HG03280 (cell line): ENCODE measurements around the gene DNAJC3.
"Not testable (repeated sequence)": the region's sequence is repeated elsewhere in the genome, so short reads cannot be mapped to it uniquely, and the experiment has no call there.

Experiments
- ATAC-seq: cut with Tn5 transposase; IDR thresholded peaks from one replicate; pipeline ENCODE4 v1.9.1; 2021; ENCODE audit warnings: mild to moderate bottlenecking, moderate library complexity; ENCODE audit not compliant: unreplicated experiment

The DNAJC3 gene

GRCh38 chr13:95713651-95714050 lies 36.7 kb downstream of the DNAJC3 start:
- ATAC-seq, result no peak

- no peak for ATAC-seq
Measured at GRCh38 chr13:95714142-95714832, 37.3 kb downstream of the DNAJC3 start.

- no peak for ATAC-seq
Measured at GRCh38 chr13:95716231-95716630, 39.3 kb downstream of the DNAJC3 start.

GRCh38 chr13:95722241-95722640 lies 45.3 kb downstream of the DNAJC3 start:
- ATAC-seq, result no peak

GRCh38 chr13:95723438-95723837 lies 46.5 kb downstream of the DNAJC3 start:
- ATAC-seq, result no peak

GRCh38 chr13:95724252-95724651 lies 47.3 kb downstream of the DNAJC3 start:
- ATAC-seq, result no peak

- no peak for ATAC-seq
Measured at GRCh38 chr13:95726876-95727275, 49.9 kb downstream of the DNAJC3 start.

- ATAC-seq, result no peak
Measured at GRCh38 chr13:95728957-95729356, 52.0 kb downstream of the DNAJC3 start.

GRCh38 chr13:95734124-95734523 lies 57.2 kb downstream of the DNAJC3 start:
- no peak for ATAC-seq

- ATAC-seq, result not testable (repeated sequence)
Measured at GRCh38 chr13:95740071-95740978, 63.4 kb downstream of the DNAJC3 start.

- no peak for ATAC-seq
Measured at GRCh38 chr13:95740979-95741320, 64.0 kb downstream of the DNAJC3 start.

- no peak for ATAC-seq
Measured at GRCh38 chr13:95741584-95742563, 64.9 kb downstream of the DNAJC3 start.

GRCh38 chr13:95743192-95743591 lies 66.3 kb downstream of the DNAJC3 start:
- ATAC-seq, result no peak

- no peak for ATAC-seq
Measured at GRCh38 chr13:95745289-95745688, 68.3 kb downstream of the DNAJC3 start.

- no peak for ATAC-seq
Measured at GRCh38 chr13:95745752-95746151, 68.8 kb downstream of the DNAJC3 start.

GRCh38 chr13:95749545-95749944 lies 72.6 kb downstream of the DNAJC3 start:
- no peak for ATAC-seq

GRCh38 chr13:95752677-95753076 lies 75.7 kb downstream of the DNAJC3 start:
- no peak for ATAC-seq

GRCh38 chr13:95754069-95754468 lies 77.1 kb downstream of the DNAJC3 start:
- no peak for ATAC-seq

- no peak for ATAC-seq
Measured at GRCh38 chr13:95756072-95756471, 79.1 kb downstream of the DNAJC3 start.

- ATAC-seq, result not testable (repeated sequence)
Measured at GRCh38 chr13:95762626-95763025, 85.7 kb downstream of the DNAJC3 start.

GRCh38 chr13:95763601-95764000 lies 86.7 kb downstream of the DNAJC3 start:
- no peak for ATAC-seq
